Stimulated activated CD4-positive, alpha-beta T cell treated with anti-CD3 and anti-CD28 coated beads, Interleukin-12 subunit alpha, Interleukin-12 subunit beta, amount 100 ng/mL, for 24 hours (primary cell): ENCODE measurements around the gene SLC16A12.

Source experiments
- DNase-seq, 2 experiments: peaks; one replicate each; pipeline ENCODE4 v3.0.0-alpha.2; 2020; ENCODE audit warnings: low read depth in 2 of 2

The SLC16A12 gene

DNA sequence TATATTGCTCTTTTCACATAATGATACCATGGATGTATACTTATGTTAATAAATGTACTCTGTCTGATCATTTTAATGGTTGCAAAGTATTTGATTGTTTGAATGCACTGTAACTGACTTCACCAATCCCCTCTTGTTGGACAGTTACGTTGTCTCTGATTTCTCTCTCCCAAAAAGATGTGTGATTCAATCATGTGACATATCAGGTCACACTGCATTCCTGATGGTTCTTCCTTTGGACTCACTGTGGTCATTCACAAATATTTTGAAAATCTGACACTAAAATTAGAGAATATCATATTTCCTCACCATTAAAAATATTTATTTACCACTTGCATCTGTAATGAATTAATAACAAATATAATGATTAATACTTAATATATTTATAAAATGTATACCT, 22.2 kb downstream of the SLC16A12 start:
- DNase-seq: no peak

DNA sequence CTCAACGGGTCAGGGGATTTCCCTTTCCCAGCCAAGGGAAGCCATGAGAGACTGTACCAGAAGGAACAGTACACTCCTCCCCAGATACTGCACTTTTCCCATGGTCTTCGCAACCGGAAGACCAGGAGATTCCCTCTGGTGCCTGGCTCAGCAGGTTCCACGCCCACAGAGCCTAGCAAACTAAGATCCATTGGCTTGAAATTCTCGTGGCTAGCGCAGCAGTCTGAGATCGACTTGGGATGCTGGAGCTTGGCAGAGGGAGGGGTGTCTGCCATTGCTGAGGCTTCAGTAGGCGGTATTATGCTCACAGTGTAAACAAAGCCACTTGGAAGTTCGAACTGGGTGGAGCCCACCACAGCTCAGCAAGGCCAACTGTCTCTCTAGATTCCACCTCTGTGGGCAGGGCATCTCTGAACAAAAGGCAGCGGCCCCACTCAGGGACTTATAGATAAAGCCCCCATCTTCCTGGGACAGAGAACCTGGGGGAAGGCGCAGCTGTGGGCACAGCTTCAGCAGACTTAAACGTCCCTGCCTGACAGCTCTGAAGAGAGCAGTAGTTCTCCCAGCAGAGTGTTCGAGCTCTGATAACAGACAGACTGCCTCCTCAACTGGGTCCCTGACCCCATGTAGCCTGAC, 29.6 kb downstream of the SLC16A12 start:
- DNase-seq: no peak

DNA sequence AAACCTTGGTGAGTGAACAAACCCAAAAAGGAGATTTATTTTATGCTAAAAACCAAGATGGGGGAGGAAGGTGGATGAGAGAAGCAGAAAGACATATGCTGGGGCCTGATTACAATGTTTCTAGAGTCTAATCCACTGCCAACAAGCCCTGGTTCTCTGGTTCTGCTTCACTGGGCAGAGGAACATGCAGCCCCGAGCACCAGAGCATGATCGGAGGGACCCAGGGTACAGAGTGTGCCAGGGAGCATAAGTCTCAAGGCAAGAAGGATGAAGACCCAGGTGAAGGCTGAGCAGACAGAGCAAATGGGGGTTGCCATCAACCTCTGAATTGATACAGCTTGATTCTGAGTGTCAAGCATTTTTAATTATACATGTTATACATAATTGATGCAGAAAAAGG, 30.7 kb downstream of the SLC16A12 start:
- no peak for DNase-seq

DNA sequence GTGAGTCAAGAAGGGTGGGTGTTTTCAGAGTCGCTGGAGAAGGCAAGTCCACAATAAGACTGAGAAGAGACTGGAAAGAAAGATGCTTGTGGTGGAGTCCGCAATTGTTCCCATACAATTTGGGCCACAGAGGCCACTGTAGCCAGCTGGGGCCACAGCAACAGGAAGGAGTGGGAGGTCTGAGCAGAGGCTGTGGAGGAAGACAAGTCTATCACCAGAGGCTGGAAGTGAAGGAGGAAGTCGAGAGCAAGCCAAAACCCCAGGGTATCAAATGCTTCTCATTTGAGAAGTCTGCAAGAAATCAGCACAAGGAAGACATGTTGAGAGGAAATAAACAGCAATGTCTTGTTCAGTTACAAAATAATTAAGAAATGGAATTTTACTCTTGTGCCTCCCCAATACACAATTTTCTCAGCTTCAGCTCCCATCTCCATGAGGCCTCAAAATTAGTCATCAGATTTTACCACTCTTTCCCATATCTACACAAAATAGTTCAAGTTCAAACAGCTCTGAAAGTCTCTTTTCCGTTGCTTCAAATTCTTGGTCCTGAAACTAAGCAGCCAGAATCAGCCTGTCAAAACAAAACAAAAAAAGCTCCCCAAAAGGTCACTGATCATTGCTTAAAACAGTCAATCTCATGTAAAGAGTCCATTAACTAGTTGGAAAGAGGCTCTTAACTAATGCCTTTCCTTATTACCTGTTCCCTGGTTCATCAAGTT, 31.6 kb downstream of the SLC16A12 start:
- no peak for DNase-seq

DNA sequence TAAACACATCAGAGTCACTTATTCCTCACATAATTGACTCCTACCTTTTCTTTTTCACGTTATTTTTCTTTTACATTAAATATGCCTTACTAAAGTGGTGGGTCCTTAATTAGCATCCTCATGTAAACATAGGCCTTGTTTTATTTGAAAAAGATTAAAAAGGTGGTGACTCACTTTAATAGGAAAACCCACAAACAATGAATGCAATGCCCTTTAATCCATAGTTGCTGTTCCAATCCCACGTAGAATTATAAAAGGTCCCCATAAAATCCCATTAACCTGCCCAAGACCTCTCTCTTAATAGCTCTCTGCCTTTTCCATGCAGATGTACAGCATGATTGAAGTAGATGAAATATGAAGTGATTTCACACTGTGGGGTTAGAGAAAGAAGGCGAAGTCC, 32.2 kb downstream of the SLC16A12 start:
- DNase-seq: no peak

DNA sequence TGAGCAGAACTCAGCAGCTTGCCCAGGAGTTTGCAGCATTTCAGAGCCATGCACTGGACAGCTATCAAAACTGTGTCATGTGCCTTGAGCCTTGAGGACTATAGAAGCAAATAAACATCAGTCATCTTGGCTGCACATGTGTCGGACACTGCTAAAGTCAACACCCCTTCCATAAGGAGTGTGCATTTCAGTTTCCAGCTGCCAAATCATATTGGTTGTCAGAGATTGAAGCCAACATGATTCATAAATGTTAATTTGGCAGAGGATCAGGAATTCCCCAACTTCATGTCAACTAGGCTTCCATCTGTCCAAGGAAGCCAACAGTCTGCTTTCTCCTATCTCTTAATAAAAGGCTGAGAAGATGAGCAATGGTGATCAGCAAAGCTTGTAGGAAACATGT, 32.8 kb downstream of the SLC16A12 start:
- DNase-seq: no peak

DNA sequence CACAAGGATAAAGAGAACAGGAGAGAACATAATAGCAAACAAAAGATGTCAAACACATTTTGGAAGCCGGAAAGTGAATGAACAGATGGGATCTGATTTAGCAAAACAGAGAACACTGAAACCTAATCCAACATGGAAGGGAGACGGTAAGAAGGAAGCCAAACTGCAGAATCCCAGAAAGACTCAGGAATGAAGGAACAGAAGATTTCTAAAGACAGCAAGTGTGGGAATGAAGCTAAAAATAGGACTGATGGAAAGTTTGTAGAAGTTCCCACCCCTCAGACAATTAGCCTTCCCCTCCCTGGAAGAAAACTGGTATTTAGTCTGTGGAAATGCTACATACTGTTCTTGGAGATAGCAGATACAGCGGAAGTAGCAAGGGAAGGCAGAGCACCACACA, 40.8 kb downstream of the SLC16A12 start:
- DNase-seq: no peak

DNA sequence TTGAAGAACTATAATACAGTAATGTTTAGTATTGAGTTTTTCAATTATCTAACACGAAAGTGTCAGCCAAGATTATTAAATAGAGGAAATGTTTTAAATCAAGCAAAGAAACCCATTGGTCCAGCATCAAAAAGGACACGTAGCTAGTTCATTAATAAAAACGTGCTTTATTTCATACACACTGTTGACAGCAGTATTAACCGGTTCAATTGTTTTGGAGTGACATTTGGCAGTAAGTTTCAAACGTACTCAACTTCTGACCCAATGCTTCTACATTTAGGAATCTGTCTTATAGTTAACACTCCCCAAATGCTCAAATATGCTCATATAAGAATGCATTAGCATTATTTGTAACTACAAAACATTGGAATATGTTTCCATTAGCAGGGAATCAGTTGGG, 41.3 kb downstream of the SLC16A12 start:
- no peak for DNase-seq

DNA sequence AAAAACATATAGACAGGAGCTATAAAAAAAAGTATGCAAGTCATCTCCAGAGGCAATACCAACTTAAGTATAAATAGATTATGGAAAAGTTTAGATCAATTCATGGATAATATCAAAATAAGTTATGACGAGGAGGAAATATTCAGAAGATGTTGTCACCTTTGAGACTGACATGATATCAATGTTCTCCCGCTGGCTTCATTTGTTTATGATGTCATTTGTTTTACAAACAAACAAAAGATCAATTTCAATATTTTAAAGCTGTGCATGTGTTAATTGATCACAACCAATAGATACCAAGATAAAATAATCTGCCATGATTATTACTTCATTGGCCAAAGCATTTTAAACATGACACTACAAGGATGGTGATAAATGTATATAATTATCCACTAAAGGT, 43.5 kb downstream of the SLC16A12 start:
- DNase-seq: no peak

DNA sequence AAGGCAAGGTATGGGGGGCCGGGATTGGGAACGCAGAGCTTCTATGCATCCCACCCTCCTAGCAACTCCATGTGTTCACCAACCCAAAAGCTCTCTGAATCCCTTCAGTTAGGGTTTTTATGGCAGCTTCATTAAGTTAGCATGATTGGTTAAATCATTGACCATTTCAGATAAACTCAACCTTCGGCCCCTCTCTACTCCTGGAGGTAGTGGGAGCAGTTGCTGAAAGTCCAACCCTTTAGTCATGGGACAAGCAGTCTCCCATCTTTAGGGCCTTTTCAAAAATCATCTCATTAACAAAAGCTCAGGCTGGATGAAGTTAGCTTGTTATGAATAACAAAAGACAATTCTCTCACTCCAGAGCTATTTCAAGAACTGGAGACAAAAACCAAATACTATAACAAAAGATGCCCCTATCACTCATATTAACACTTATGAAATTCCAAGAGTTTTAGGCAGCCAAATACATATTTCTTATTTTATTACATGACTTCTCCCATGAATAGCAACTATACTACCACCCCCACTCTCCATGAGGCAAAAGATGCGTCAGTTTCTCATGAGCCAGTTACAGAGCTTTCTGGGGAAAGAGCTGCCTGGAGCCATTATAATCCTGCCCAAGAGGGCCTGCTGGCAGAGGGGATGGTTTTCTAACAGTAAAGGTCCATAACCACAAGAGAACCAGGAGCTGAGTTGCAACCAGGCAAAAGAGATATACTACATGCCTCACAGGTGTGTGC, 44.6 kb downstream of the SLC16A12 start:
- no peak for DNase-seq

DNA sequence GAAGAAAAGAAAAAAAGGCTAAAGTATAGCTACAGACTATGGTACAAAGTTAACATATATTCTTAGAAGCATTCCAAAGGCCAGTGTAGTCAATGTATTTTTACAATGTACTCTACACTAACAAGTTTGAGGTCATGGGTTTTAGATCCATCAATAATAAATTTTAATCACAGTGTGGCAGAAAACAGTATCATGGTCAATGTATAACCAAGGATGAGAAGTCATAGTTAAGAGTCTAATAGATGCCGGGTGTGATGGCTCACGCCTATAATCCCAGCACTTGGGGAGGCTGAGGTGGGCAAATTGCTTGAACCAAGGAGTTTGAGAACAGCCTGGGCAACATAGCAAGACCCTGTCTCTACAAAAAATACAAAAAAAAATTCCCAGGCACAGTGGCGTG, 53.1 kb downstream of the SLC16A12 start:
- DNase-seq: no peak

DNA sequence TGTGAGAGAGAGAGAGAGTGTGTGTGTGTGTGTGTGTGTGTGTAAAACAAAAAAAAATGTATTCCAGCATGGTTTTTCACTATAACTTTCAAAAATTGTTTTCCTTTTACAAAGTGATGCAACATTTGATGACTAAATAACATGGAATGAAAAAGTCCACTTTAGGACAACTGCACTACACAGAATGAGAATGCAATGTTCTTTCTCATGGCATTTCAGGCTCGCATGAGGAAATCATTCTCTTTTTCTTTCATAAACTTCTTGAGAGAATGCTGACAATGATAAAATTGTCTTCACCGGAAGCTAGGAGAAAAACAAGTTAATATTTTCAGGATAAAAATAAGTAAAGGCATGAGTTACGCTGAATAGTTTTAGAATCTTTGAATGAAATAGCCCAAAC, 53.7 kb downstream of the SLC16A12 start:
- DNase-seq: no peak

DNA sequence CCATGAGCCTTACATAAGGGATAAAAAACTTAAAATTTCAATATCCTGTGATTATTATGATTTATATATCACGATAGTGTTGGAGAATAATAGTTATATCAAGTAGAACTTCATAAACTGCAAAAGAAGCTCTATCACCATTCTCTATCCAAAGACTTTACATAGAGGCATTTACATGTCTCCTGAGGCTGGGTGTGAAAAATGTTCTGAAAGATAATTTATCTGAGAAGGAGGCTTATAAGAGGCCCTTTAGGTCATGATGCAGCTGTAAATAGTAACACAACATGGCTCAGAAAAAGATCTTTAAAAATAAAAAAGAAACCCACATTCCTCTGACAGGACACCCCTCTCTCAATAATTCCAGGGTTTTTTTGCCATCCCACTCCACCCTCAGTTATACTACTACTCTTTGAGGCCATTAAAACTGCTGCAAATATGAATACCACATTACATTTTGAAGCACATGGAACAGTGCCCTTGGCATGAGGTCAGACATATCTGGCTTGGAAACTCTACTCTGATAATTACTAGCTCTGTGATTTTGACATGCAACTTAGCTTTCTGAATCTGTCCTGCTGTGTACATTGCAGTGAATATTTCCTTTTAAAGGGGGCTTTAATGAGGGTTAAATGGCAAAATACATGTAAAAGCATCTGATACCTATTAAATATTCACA, 55.5 kb downstream of the SLC16A12 start:
- DNase-seq: no peak

DNA sequence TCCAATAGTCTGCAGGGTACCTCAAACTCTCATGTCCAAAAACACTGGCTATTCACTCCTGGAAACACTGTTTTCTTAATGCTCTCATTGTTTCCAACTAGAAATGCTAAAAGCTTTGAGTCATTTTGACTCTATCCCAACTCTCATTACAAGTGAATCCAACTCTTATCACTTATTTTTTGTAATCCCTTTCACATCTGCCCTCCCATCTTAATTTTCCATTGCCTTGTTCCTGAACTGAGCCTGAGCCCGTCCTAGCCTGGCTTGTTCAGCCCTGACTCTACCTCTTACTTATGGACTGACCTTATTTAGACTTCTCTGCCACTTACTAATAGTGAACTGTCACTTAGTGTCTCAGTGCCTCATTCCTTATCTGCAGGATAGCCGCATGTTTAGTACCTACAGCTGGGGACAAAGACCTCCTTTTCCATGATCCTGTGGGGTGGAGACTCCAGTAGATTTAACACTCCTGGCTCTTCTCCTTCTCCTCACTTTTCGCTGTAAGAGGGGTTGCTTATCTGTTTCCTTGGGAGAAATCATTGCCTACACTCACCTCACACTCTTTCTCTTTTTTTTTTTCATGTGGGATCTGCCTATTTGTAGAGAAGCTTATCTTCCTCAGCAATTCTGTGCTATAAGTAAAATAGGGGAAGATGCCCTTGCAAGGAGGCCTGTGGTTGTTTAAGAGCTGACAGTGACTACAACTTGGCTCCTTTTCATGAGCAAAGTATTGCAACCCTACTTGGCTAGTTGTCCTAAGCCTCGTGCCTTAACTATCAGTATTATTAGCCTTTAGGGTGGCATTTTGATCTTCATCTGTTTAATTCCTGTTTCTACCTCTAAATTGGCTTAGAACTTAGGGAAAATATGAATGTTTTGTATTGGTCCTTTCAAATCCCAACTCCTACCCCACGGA, 56.4 kb downstream of the SLC16A12 start:
- no peak for DNase-seq

DNA sequence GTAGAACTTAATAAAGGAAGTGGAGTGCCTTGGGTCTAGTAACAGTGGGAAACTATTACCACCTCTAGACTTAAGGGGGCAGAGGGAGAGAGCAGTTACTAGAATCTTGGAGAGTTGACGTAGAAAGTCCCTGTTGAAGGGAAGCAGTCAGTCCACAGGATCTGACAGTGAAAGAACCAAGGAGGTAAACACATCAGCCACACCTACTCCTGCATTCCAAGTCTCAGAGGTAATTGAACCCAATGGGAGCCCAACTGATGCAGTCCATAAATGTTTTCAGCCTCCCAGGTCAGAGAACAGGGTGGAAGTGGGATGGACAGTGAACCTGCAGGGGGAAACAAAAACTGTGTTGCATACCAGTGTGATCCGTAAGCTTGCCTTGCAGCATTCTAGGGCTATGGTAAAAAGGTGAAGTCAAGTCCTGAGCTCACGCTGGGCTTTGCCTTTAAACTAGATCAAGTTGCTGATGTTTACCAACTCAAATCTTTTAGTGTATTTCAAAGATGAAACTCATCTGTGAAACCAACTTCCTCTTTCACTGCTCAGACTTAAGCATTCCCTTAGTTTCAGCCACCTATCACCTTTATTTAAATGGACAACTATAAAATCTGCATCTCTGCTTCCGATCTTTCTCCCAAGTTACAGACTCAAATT, 57.2 kb downstream of the SLC16A12 start:
- DNase-seq: no peak

DNA sequence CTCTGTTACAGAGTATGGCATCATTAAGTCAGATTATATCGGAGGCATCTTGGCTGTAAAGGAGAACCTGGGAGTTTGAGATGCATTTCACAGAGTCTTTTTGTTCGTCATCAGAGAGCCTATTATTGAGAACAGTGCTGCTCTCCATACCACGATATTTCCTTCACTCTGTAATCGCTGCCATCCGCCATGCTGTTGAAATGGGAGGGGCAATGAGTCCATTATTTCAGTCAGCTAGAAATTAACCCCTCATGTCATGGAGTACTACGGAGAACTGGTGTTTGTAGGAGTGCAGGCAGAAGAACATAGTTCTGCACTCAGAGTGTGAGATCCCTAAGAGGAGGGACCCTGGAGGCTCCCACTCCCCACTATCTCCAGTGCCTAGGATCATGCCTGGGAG, 59.2 kb downstream of the SLC16A12 start:
- DNase-seq: no peak

DNA sequence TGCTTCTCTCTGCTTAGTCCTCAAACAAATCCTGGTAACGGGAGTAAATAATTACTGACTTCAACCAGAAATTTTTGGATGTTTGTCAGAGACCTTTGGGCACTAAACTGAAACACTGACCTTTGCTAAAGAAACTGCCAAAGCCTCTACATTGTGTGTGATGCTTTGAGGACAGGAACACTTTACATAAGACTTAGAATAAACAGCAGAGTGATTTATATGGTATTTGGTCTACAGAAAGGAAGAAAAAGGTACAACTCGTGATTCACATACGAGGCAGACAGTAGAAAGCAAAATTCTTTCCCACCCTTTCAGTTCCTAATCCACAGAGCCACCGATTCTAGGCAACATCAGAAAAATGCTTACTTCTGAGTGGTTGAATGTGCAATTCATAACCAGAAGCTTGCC, 59.8 kb downstream of the SLC16A12 start:
- DNase-seq: no peak

DNA sequence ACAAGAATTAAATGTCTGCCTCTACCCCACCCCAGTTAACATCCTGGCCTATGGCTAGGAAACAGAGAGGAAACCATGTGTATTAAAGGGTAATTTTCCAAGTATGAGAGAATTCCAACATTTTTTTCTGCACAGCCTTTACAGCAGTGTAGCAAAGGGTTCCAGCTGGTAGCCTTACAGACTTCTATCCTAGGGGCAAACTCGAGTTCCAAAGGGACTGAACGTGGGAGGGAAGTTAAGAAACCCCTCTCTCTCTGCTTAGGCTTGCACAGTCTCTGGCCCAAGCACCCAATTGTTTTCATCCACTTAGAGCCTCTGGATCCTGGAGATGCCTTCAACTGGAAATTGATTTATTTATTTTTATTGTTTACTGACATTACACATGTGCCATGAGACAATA, 60.3 kb downstream of the SLC16A12 start:
- DNase-seq: no peak

DNA sequence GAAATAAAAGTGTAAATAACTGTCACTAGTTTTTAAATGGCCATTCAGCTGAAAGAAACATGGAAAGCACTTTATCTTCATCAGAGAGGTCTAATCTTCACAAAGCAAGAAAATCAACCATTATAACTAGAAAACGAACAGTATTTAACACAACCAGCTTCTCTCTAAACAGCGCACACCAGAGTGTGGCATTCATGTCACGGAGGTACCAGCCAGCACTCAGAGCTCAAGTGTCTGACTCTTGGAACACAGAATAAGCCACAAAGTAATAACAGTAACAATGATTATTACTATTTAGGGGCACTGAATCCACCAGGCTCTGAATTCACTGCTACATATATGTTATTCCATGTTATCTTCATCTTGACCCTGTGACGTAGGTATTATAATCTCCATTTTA, 60.9 kb downstream of the SLC16A12 start:
- DNase-seq: no peak

DNA sequence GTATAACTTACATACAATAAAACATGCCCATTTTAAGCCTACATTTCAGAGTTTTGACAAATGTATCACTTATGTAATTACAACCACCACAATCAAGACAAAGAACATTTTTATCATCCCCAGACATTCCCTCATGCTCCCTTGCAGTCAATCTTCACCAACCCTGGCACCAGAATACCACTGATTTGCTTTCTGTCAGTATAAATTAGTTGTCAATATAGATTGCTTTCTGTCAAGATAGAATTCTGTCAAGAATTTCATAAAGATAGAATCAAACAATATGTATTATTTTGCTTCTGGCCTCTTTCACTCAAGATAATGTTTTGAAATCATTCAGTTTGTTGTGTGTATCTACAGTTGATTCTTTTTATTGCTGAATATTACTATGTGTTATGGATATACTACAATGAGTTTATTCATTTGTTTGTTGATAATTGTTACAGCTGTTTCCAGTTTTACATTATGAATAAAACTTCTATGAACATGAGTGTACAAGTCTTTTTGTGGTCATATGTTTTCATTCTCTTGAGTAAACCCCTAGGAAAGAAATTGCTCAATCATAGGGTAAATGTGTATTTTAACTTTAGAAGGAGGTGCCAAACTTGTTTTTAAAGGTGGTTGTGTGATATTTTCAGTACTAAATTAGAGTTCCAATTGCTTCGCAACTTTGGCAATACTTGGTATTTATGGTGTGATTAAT, 64.1 kb downstream of the SLC16A12 start:
- DNase-seq: no peak
